ENCODE results near the gene C9.

- TF ChIP-seq CTCF (optimal IDR thresholded peaks at IDR 0.05 in 1 of 3, IDR thresholded peaks at IDR 0.05 in 1 of 3, conservative IDR thresholded peaks at IDR 0.05 in 1 of 3; ENCODE audit: extremely low read depth in 1 of 3, insufficient read depth in 2 of 3, low read length in 3 of 3) (no peak), EZH2 (IDR thresholded peaks at IDR 0.05; ENCODE audit: low read length) (no peak)
Measured at GRCh38 chr5:39387293-39387692, 23.0 kb upstream of the C9 start.
